Measurements from ENCODE around the gene CHID1.

The CHID1 gene

GRCh38 chr11:955154-956063, 44.8 kb upstream of the CHID1 start:
- no peaks in the 10 kb centered on the region for H3K9me3 ChIP-seq

GRCh38 chr11:954392-955153, 44.0 kb upstream of the CHID1 start:
- no peak for TF ChIP-seq CTCF (IDR thresholded peaks at IDR 0.05)
- Histone ChIP-seq H3K4me3 (ENCODE audit: low read depth in 1 of 2, low read length in 1 of 2) (no peak overlapping the region), H3K27ac (no peak overlapping the region), H3K36me3 (peaks cover 12% of the 10 kb centered on the region), H3K27me3 (no peaks in the 10 kb centered on the region), H3K9me3 (no peaks in the 10 kb centered on the region), H3K4me1 (ENCODE audit: control insufficient read depth in 1 of 2, insufficient read depth in 1 of 2, low read depth in 1 of 2, low read length in 1 of 2) (no peaks in the 10 kb centered on the region)

More at GRCh38 chr11:955154-956063, 44.8 kb upstream of the CHID1 start:
- peaks cover 20% of the 10 kb centered on the region for H3K36me3 ChIP-seq
- no peaks in the 10 kb centered on the region for H3K4me1 ChIP-seq (ENCODE audit: control insufficient read depth in 1 of 2, insufficient read depth in 1 of 2, low read depth in 1 of 2, low read length in 1 of 2)
- H3K4me3 ChIP-seq (ENCODE audit: low read depth in 1 of 2, low read length in 1 of 2), result no peak overlapping the region
- H3K27me3 ChIP-seq, result no peaks in the 10 kb centered on the region
- no peak for TF ChIP-seq CTCF (IDR thresholded peaks at IDR 0.05)
- H3K27ac ChIP-seq, result no peak overlapping the region

- H3K36me3 ChIP-seq, result peaks cover 10% of the 10 kb centered on the region
- H3K9me3 ChIP-seq, result no peaks in the 10 kb centered on the region
- H3K4me3 ChIP-seq (ENCODE audit: low read depth in 1 of 2, low read length in 1 of 2), result no peak overlapping the region
- H3K4me1 ChIP-seq (ENCODE audit: control insufficient read depth in 1 of 2, insufficient read depth in 1 of 2, low read depth in 1 of 2, low read length in 1 of 2), result no peaks in the 10 kb centered on the region
- H3K27ac ChIP-seq, result no peak overlapping the region
- no peak for TF ChIP-seq CTCF (IDR thresholded peaks at IDR 0.05)
- H3K27me3 ChIP-seq, result no peaks in the 10 kb centered on the region
Measured at GRCh38 chr11:953512-953911, 42.9 kb upstream of the CHID1 start.

- Histone ChIP-seq H3K27me3 (no peaks in the 10 kb centered on the region), H3K27ac (no peak overlapping the region), H3K9me3 (no peaks in the 10 kb centered on the region), H3K4me3 (ENCODE audit: low read depth in 1 of 2, low read length in 1 of 2) (no peak overlapping the region), H3K36me3 (peaks cover 10% of the 10 kb centered on the region), H3K4me1 (ENCODE audit: control insufficient read depth in 1 of 2, insufficient read depth in 1 of 2, low read depth in 1 of 2, low read length in 1 of 2) (no peaks in the 10 kb centered on the region)
- no peak for TF ChIP-seq CTCF (IDR thresholded peaks at IDR 0.05)
Measured at GRCh38 chr11:952406-953385, 42.1 kb upstream of the CHID1 start.

- no peak for TF ChIP-seq CTCF (IDR thresholded peaks at IDR 0.05)
- Histone ChIP-seq H3K27me3 (no peaks in the 10 kb centered on the region), H3K4me1 (ENCODE audit: control insufficient read depth in 1 of 2, insufficient read depth in 1 of 2, low read depth in 1 of 2, low read length in 1 of 2) (no peaks in the 10 kb centered on the region), H3K4me3 (ENCODE audit: low read depth in 1 of 2, low read length in 1 of 2) (no peak overlapping the region), H3K9me3 (no peaks in the 10 kb centered on the region), H3K36me3 (peaks cover 3% of the 10 kb centered on the region), H3K27ac (no peak overlapping the region)
Measured at GRCh38 chr11:951507-951906, 40.9 kb upstream of the CHID1 start.
